Astrocyte (in vitro differentiated cells and primary cell): ENCODE results near the gene CNTLN.

Experiments
- EZH2 ChIP-seq: IDR thresholded peaks from 2 replicates; pipeline ENCODE4 v1.6.1; 2012; ENCODE audit warnings: mild to moderate bottlenecking, low read length, inconsistent platforms; ENCODE audit not compliant: insufficient read depth
- TF ChIP-seq, protein P1 (sequence below): IDR thresholded peaks from 2 replicates; pipeline ENCODE4 v1.5.1; 2011; ENCODE audit warnings: low read depth, mild to moderate bottlenecking, inconsistent platforms, low read length, moderate library complexity; ENCODE audit not compliant: insufficient read depth

DNA sequence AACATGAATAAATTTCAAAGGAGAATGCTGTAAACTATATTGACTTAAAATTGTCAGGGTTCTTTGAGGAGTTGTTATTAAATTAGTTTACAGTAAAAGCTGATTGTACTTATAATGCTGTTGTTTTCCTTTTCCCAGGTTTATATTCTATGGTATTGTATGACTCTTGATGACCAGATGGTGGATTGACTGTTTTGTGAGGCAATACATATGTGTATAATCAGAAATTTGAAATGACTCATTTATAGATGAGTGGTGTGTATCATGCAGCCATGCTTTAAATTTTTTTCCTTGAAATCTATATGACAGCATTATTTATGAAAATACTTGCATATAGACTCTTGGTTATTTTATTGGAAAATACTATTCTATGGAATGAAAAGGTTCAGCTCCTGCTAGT, 195.3 kb downstream of the CNTLN start:
- TF ChIP-seq, protein P1, sequence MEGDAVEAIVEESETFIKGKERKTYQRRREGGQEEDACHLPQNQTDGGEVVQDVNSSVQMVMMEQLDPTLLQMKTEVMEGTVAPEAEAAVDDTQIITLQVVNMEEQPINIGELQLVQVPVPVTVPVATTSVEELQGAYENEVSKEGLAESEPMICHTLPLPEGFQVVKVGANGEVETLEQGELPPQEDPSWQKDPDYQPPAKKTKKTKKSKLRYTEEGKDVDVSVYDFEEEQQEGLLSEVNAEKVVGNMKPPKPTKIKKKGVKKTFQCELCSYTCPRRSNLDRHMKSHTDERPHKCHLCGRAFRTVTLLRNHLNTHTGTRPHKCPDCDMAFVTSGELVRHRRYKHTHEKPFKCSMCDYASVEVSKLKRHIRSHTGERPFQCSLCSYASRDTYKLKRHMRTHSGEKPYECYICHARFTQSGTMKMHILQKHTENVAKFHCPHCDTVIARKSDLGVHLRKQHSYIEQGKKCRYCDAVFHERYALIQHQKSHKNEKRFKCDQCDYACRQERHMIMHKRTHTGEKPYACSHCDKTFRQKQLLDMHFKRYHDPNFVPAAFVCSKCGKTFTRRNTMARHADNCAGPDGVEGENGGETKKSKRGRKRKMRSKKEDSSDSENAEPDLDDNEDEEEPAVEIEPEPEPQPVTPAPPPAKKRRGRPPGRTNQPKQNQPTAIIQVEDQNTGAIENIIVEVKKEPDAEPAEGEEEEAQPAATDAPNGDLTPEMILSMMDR, result no peak
- no peak for TF ChIP-seq EZH2
